Prostate gland (tissue), 2 donors: ENCODE measurements around the gene IL17RE. TPM values are rescaled to one million over a fixed set of nuclear protein-coding genes. Genes with fewer than 3 reads are reported as not detected.

Experiments used
- DNase-seq: peaks from one replicate; pipeline ENCODE4 v3.0.0-alpha.2; 2019; ENCODE audit warnings: low spot score
- H3K27ac ChIP-seq, 2 donors: fragments of 200-600 bp; sonication (generic); 2 replicates each; pipeline ENCODE4 v1.5.1; 2017 to 2019
- H3K27me3 ChIP-seq: fragments of 200-600 bp; sonication (generic); replicated peaks from 2 replicates; pipeline ENCODE4 v1.5.1; 2019; ENCODE audit not compliant: insufficient read depth
- H3K36me3 ChIP-seq, 2 donors: fragments of 200-600 bp; sonication (generic); 1 replicate in 1 of 2; 2 replicates in 1 of 2; pipeline versions ENCODE4 v1.5.1 to v1.8.1; 2017 to 2019
- H3K4me1 ChIP-seq: fragments of 200-600 bp; sonication (generic); replicated peaks from 2 replicates; pipeline ENCODE4 v1.5.1; 2019
- H3K4me3 ChIP-seq, 2 donors: fragments of 200-600 bp; sonication (generic); 2 replicates each; pipeline ENCODE4 v1.5.1; 2017 to 2019
- H3K9me3 ChIP-seq: fragments of 200-600 bp; sonication (generic); 2 replicates; pipeline ENCODE4 v1.5.1; 2017
- POLR2A ChIP-seq: fragments of 450-650 bp; IDR thresholded peaks from one replicate; pipeline ENCODE4 v1.6.1; 2016; ENCODE audit warnings: antibody characterized with exemption, mild to moderate bottlenecking
- POLR2AphosphoS5 ChIP-seq: sonication (generic); formaldehyde crosslinking; IDR thresholded peaks from one replicate; pipeline ENCODE4 v1.6.1; 2017; ENCODE audit warnings: antibody characterized with exemption
- WGBS: methylation state at CpG from one replicate; pipeline ENCODE4 v1.1.5; 2018; 5-methylcytosine and 5-hydroxymethylcytosine counted together
- intact Hi-C: fragments of 100-400 bp; cut with DNase I; formaldehyde crosslinking; loops from one replicate; pipeline ENCODE4 v1.14.2; 2022
- total RNA-seq, 2 donors: library from RNA; depleted of rRNA; stranded (reverse); fragments of >200 nt; gene quantifications; one replicate each; pipeline ENCODE4 v1.1.0, GENCODE V29; 2016
- TF ChIP-seq, protein P1 (sequence below), 4 experiments: fragments of 200-600 bp in 2 of 4; fragments of 450-650 bp in 2 of 4; sonication (generic) in 2 of 4; IDR thresholded peaks; 1 replicate in 3 of 4; 2 replicates in 1 of 4; pipeline ENCODE4 v1.5.1; 2016 to 2019; ENCODE audit warnings: antibody characterized with exemption in 4 of 4, mild to moderate bottlenecking in 2 of 4, moderate library complexity in 2 of 4

IL17RE gene
- total RNA-seq, 2 donors from 2014 or later = 10.1 to 28.2 TPM

DNA sequence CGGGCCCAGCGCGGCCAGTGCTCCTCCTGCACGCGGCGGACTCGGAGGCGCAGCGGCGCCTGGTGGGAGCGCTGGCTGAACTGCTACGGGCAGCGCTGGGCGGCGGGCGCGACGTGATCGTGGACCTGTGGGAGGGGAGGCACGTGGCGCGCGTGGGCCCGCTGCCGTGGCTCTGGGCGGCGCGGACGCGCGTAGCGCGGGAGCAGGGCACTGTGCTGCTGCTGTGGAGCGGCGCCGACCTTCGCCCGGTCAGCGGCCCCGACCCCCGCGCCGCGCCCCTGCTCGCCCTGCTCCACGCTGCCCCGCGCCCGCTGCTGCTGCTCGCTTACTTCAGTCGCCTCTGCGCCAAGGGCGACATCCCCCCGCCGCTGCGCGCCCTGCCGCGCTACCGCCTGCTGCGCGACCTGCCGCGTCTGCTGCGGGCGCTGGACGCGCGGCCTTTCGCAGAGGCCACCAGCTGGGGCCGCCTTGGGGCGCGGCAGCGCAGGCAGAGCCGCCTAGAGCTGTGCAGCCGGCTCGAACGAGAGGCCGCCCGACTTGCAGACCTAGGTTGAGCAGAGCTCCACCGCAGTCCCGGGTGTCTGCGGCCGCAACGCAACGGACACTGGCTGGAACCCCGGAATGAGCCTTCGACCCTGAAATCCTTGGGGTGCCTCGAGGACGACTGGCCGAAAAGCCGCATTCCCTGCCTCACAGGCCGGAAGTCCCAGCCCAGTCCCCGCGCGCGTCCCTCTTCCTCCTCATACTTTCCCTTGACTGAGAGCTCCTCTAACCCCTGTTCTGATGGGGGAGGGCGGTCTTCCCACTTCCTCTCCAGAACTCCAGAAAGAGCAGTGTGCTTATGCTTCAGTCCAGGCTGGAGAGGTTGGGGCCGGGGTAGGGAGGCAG lies 12.8 kb downstream of the IL17RE start:
- DNase-seq = peak; percentile 51
- WGBS = 5% methylated on average over 89 of the region's 99 CpGs
- no peaks in the 10 kb centered on the region for H3K9me3 ChIP-seq
- no peaks in the 10 kb centered on the region for H3K36me3 ChIP-seq
- H3K4me3 ChIP-seq = peak overlapping the region; percentile 39 to 41
- intact Hi-C loops = loop anchor here (1.0 to 10.0 kb wide), 4 partner anchors 25 to 181 kb away; partner anchors contain the start of genes BRPF1 and JAGN1
- H3K27ac ChIP-seq = peak overlapping the region; percentile 92 to 94
- TF ChIP-seq POLR2AphosphoS5 (peak; percentile 4), POLR2A (no peak)
- TF ChIP-seq, protein P1, sequence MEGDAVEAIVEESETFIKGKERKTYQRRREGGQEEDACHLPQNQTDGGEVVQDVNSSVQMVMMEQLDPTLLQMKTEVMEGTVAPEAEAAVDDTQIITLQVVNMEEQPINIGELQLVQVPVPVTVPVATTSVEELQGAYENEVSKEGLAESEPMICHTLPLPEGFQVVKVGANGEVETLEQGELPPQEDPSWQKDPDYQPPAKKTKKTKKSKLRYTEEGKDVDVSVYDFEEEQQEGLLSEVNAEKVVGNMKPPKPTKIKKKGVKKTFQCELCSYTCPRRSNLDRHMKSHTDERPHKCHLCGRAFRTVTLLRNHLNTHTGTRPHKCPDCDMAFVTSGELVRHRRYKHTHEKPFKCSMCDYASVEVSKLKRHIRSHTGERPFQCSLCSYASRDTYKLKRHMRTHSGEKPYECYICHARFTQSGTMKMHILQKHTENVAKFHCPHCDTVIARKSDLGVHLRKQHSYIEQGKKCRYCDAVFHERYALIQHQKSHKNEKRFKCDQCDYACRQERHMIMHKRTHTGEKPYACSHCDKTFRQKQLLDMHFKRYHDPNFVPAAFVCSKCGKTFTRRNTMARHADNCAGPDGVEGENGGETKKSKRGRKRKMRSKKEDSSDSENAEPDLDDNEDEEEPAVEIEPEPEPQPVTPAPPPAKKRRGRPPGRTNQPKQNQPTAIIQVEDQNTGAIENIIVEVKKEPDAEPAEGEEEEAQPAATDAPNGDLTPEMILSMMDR (IDR thresholded peaks at IDR 0.05) = peak; percentile 22 to 73 (median 42)
- H3K4me1 ChIP-seq = peaks cover 12% of the 10 kb centered on the region
- H3K27me3 ChIP-seq = no peaks in the 10 kb centered on the region

DNA sequence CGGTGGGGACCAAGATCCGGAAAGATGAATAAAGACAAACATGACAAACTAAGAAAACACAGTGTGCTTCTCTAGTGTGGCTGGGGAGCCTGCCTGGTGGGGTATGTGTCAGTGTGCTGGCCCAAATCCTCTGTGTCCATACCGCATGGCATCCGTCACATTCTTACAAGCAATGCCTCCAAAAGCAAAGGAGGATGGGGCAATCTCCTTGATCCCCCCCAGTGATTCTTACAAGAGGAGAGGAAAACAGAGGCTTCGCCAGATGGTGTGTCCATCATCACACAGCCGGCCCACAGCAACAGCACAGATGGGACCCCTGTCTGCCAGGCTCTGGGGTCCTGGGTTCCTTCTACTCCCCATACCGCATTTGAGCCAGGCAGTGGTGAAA lies 13.7 kb downstream of the IL17RE start:
- no peaks in the 10 kb centered on the region for H3K36me3 ChIP-seq
- H3K4me3 ChIP-seq = peak overlapping the region; percentile 46 to 51
- intact Hi-C loops = loop anchor here (1.0 to 10.0 kb wide), 3 partner anchors 53 to 182 kb away; partner anchors contain the start of gene BRPF1
- 47% methylated on average over 7 of the region's 7 CpGs for WGBS
- no peaks in the 10 kb centered on the region for H3K27me3 ChIP-seq
- peak overlapping the region; percentile 92 to 94 for H3K27ac ChIP-seq
- H3K9me3 ChIP-seq = no peaks in the 10 kb centered on the region
- no peak for DNase-seq
- peaks cover 12% of the 10 kb centered on the region for H3K4me1 ChIP-seq
- TF ChIP-seq POLR2A (no peak), POLR2AphosphoS5 (no peak)
- TF ChIP-seq, protein P1 (IDR thresholded peaks at IDR 0.05) = no peak

DNA sequence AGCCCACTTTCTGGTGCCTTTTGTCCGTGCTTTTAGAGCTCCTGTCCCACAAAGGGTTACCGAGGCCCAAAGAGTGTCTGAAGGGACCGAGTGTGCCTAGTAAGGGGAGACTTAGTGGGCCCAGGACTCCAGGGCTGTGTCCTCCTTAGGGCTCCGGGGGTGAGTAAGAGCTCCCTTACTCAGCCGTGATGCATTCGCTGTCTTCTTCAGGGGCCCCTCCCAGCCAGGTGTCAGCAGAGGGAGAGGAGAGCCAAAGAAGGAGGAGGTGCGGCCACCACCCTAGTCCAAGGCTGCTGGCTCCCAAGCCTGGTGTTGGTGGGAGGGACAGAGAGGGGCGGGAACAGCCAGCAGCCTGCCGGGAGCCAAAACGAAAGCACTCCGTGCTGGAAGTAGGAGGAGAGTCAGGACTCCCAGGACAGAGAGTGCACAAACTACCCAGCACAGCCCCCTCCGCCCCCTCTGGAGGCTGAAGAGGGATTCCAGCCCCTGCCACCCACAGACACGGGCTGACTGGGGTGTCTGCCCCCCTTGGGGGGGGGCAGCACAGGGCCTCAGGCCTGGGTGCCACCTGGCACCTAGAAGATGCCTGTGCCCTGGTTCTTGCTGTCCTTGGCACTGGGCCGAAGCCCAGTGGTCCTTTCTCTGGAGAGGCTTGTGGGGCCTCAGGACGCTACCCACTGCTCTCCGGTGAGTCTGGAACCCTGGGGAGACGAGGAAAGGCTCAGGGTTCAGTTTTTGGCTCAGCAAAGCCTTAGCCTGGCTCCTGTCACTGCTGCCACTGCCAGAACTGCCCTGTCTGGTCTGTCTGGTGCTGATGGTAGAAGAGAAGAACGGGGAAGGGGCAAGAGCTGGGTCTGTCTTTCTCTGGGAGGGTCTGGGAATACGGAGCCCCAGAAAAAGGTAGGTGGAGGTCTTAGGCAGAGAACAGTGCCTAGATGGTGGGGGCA lies 14.4 kb downstream of the IL17RE start, which contains the start of gene IL17RC:
Gene IL17RC, plus strand, starts transcription at position 365 of the 947 bp plus-strand sequence. Its CDS starts 218 bp downstream, at position 583.
- 6% methylated on average over 19 of the region's 19 CpGs for WGBS
- Histone ChIP-seq H3K27ac (peak within 1 kb of the TSS; percentile 92 to 94), H3K27me3 (no peaks in the 10 kb centered on the region), H3K4me1 (peaks cover 12% of the 10 kb centered on the region), H3K9me3 (no peaks in the 10 kb centered on the region), H3K36me3 (no peaks in the 10 kb centered on the region), H3K4me3 (peak within 1 kb of the TSS; percentile 46 to 51)
- TF ChIP-seq POLR2A = peak; percentile 80
- peak; percentile 93 for TF ChIP-seq POLR2AphosphoS5
- TF ChIP-seq, protein P1 (IDR thresholded peaks at IDR 0.05) = peak in 2 of 4 experiments; percentile 13 to 15
- intact Hi-C loops = loop anchor here (1.0 to 10.0 kb wide), 4 partner anchors 29 to 182 kb away; partner anchors contain the start of gene BRPF1
- peak; percentile 95 for DNase-seq

DNA sequence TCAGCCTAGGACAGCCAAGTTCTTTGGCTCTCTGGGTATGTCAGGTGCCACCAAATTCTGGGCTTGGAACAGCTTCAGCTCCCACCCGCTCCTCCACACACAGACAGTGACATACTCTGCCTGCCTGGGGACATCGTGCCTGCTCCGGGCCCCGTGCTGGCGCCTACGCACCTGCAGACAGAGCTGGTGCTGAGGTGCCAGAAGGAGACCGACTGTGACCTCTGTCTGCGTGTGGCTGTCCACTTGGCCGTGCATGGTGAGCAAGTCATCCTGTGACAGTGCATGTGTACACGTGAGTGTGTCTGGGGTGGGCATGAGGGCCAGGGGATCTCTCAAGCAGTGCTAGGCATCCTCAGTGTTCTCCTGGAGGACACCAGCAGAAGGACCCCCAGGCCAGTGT lies 15.2 kb downstream of the IL17RE start:
- TF ChIP-seq POLR2AphosphoS5 (no peak), POLR2A (no peak)
- TF ChIP-seq, protein P1 (IDR thresholded peaks at IDR 0.05) = no peak
- Histone ChIP-seq H3K4me3 (peak overlapping the region; percentile 46 to 51), H3K9me3 (no peaks in the 10 kb centered on the region), H3K27ac (peak overlapping the region; percentile 92 to 94), H3K36me3 (no peaks in the 10 kb centered on the region), H3K4me1 (peaks cover 12% of the 10 kb centered on the region), H3K27me3 (no peaks in the 10 kb centered on the region)
- no peak for DNase-seq
- 61% methylated on average over 10 of the region's 10 CpGs for WGBS
- intact Hi-C loops = loop anchor here (1.0 to 10.0 kb wide), 3 partner anchors 28 to 183 kb away; partner anchors contain the start of gene BRPF1
